GM23338 (cell line): ENCODE data around the gene PTPDC1.

Experiments
- CREB1 ChIP-seq: fragments of 250-450 bp; sonication (Bioruptor Pico); IDR thresholded peaks from 2 replicates; pipeline ENCODE4 v1.5.0; 2020; ENCODE audit warnings: low read depth, mild to moderate bottlenecking, moderate library complexity
- EZH2 ChIP-seq: fragments of 200-600 bp; sonication (generic); IDR thresholded peaks from one replicate; pipeline ENCODE4 v1.8.0; 2017; ENCODE audit warnings: antibody characterized with exemption, mild to moderate bottlenecking, low read depth; ENCODE audit not compliant: unreplicated experiment
- POLR2AphosphoS5 ChIP-seq: IDR thresholded peaks from 2 replicates; pipeline ENCODE4 v1.6.1; 2016; ENCODE audit warnings: antibody characterized with exemption, low read depth
- TF ChIP-seq, protein P1 (sequence below), 2 experiments: fragments of 200-600 bp in 1 of 2; sonication (generic) in 1 of 2; conservative IDR thresholded peaks; 2 replicates each; pipeline versions ENCODE4 v1.5.1 to v1.6.1; 2016 to 2017; ENCODE audit warnings: antibody characterized with exemption in 2 of 2, low read depth in 2 of 2, mild to moderate bottlenecking in 2 of 2, moderate library complexity in 1 of 2
- TF ChIP-seq, protein P2 (sequence below): IDR thresholded peaks from one replicate; pipeline ENCODE4 v1.6.1; 2018; ENCODE audit warnings: antibody characterized with exemption; ENCODE audit not compliant: unreplicated experiment

DNA sequence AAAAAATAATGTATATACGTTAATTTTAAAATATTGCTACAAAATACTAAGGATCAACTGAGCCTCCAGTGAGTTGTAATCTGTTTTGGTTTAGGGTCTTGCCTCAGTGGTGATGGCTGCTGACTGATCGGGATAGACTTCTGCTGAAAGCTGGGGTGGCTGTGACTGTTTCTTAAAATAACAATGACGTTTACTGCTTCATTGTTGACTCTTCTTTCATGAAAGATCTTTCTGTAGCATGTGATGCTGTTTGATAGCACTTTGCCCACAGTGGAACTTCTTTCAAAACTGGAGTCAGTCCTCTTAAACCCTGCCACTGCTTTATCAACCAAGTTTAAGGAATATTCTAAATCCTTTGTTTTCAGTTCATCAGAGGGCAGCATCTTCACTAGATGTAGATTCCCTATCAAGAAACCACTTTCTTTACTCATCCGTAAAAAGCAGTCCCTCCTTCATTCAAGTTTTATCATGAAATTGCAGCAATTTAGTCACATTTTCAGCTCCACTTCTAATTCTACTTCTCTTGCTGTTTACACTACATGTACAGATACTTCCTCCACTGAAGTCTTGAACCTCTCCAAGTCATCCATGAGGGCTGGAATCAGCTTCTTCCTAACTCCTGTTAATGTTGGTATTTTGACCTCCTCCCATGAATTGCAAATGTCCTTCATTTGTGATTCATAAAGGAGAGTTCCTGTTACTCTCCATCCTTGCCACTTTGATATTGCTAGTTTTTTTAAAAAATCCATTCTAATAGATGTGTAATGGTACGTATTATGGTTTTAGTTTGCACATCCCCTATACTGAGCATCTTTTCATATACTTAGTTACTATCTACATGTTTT lies 41.5 kb upstream of the PTPDC1 start:
- TF ChIP-seq, protein P1, sequence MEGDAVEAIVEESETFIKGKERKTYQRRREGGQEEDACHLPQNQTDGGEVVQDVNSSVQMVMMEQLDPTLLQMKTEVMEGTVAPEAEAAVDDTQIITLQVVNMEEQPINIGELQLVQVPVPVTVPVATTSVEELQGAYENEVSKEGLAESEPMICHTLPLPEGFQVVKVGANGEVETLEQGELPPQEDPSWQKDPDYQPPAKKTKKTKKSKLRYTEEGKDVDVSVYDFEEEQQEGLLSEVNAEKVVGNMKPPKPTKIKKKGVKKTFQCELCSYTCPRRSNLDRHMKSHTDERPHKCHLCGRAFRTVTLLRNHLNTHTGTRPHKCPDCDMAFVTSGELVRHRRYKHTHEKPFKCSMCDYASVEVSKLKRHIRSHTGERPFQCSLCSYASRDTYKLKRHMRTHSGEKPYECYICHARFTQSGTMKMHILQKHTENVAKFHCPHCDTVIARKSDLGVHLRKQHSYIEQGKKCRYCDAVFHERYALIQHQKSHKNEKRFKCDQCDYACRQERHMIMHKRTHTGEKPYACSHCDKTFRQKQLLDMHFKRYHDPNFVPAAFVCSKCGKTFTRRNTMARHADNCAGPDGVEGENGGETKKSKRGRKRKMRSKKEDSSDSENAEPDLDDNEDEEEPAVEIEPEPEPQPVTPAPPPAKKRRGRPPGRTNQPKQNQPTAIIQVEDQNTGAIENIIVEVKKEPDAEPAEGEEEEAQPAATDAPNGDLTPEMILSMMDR (conservative IDR thresholded peaks at IDR 0.05; ENCODE audit: low read depth in 2 of 2): no peak
- TF ChIP-seq, protein P2, sequence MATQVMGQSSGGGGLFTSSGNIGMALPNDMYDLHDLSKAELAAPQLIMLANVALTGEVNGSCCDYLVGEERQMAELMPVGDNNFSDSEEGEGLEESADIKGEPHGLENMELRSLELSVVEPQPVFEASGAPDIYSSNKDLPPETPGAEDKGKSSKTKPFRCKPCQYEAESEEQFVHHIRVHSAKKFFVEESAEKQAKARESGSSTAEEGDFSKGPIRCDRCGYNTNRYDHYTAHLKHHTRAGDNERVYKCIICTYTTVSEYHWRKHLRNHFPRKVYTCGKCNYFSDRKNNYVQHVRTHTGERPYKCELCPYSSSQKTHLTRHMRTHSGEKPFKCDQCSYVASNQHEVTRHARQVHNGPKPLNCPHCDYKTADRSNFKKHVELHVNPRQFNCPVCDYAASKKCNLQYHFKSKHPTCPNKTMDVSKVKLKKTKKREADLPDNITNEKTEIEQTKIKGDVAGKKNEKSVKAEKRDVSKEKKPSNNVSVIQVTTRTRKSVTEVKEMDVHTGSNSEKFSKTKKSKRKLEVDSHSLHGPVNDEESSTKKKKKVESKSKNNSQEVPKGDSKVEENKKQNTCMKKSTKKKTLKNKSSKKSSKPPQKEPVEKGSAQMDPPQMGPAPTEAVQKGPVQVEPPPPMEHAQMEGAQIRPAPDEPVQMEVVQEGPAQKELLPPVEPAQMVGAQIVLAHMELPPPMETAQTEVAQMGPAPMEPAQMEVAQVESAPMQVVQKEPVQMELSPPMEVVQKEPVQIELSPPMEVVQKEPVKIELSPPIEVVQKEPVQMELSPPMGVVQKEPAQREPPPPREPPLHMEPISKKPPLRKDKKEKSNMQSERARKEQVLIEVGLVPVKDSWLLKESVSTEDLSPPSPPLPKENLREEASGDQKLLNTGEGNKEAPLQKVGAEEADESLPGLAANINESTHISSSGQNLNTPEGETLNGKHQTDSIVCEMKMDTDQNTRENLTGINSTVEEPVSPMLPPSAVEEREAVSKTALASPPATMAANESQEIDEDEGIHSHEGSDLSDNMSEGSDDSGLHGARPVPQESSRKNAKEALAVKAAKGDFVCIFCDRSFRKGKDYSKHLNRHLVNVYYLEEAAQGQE: no peak
- TF ChIP-seq POLR2AphosphoS5 (no peak), CREB1 (CRISPR knock-in tag) (no peak), EZH2 (no peak)
